DLD1 (cell line): Measurements from ENCODE around the gene UBE2H.
"Not testable (repeated sequence)": the region's sequence is repeated elsewhere in the genome, so short reads cannot be mapped to it uniquely, and the experiment has no call there.

Experiments used
- in situ Hi-C: cut with HindIII; loops from 2 replicates; pipeline ENCODE4 v1.10.0; 2017; ENCODE audit warnings: low sequenced_read_pairs

Gene UBE2H

DNA sequence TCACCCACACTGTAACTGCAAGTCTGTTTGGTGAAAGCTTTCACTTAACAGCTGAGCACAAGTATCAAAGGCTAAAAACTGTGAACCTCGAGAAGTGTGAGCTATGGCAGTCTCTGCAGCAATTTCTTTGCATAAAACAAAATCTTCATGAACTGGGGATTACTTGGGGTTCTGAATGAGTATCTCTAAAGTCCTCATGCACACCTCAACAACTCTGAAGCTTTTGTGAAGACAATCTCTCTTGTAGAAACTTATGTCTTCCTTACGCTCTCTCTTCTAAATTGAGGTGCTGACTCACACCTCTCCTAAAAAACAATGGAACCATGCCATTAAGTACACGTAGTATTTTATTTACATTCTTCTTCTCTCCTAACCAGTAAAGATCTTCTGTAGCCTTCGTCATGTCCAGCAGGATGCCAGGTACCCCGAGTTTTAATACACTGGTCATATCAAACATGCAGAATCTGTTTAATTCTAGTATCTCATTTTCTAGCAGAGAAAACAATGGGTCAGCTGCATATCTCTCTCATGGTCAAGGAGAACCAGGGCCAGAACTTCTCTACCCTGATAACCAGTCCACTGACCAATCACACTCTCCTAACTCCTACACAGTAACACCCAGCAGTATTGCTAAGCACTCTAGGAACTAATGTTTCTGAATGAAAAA, 76.9 kb downstream of the UBE2H start:
- in situ Hi-C loops, result no loop called here

DNA sequence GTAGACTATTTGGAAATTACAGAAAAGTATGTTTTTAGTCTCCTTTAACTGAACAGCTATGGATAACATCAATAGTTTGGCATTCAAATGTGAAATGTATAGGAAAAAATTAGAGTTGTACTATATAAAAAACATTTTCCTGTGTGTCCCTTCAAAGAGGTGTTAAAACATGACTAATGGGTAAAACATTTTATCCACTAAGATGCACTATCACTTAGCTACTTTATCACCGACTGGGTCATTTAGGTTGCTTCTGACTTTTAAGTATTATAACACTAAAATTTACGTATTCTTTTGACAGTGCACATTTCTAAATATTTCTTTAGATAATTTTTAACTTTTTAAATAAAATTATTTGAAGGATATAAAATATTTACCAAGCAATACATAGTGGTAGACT, 77.6 kb downstream of the UBE2H start:
- in situ Hi-C loops, result no loop called here

DNA sequence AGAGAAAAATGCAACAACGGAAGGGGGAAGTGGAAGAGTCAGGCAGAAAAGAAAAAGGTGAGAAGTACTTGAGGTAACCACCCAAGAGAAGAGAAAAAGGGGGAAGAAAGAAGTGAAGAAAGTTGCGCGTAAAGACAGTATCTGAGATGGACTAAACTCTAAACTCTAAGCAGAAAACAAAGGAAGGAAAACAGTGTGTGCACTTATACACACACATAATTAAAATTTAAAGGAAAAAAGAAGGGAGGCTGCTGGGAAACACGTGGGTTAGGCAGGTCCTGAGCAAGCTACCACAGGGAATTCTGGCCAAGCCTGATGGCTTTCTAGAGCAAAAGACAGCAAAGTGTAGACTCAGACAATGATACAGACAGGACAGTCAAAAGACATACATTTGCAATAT, 78.0 kb downstream of the UBE2H start:
- in situ Hi-C loops, result no loop called here

DNA sequence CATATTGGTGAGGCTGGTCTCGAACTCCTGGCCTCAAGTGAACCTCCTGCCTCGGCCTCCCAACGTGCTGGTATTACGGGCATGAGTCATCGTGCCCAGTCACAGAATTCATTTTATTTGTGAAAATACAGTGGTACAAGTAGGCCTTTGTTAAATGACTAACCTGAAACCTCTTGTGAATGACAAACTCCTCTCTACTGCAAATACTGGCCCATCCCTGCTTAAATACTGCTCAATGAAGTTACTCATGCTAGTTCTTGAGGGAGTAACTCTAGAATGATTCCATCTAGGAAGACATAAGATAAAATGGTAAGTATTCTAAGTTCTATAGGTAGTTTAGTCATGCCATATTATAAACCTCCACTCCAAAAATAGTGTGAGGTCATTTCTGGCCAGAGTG, 80.7 kb downstream of the UBE2H start:
- in situ Hi-C loops, result no loop called here

DNA sequence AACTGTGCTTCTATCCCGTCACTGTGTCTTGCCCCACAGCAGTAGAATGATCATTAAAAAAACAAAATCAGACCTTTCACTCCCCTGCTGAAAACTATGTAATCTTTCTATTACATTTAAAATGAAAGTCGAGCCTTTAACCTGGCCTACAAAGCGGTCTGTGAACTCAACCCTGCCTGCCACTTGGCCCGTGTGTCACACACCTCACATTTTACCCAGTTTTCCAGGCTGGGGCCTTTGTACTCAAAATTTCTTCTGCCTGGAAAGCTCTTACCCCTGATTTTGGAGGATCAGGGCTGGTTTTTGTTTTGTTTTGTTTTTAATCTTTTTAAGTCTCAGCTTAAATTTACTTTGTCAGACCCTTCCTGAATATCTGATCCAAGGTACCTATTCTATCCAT, 82.1 kb downstream of the UBE2H start:
- in situ Hi-C loops, result no loop called here

DNA sequence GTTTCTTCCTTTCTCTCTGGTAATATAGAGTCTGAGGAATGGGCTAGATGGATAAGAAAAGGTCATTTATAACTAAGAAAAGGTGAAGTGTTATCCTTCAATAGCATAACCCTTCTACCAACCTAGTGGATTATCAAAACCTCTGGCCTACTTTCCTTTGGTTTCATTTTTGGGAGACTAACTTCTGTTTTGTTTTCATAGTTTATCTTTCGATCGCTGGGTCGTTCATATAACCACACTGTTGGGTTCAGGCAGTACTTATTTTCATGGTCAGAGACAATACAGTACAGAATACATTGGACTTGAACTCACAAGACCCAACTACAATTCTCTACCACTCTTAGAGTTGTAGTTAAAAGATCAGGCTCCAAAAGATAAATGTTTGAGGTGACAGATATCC, 86.5 kb downstream of the UBE2H start:
- in situ Hi-C loops, result no loop called here

DNA sequence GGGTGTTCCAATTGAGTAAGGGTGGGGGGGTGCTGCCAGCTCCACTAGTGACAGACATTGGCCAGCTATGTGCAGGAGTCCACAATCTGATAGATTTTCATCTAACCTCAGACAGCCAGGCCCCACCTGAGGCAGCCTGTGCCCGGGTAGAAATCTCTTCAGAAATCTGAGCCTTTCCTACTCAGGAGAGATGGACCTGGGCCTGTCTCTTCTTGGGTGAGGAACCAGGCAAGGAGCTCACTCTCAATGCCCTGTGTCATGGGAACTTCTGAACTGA, 86.9 kb downstream of the UBE2H start:
- in situ Hi-C loops, result no loop called here

DNA sequence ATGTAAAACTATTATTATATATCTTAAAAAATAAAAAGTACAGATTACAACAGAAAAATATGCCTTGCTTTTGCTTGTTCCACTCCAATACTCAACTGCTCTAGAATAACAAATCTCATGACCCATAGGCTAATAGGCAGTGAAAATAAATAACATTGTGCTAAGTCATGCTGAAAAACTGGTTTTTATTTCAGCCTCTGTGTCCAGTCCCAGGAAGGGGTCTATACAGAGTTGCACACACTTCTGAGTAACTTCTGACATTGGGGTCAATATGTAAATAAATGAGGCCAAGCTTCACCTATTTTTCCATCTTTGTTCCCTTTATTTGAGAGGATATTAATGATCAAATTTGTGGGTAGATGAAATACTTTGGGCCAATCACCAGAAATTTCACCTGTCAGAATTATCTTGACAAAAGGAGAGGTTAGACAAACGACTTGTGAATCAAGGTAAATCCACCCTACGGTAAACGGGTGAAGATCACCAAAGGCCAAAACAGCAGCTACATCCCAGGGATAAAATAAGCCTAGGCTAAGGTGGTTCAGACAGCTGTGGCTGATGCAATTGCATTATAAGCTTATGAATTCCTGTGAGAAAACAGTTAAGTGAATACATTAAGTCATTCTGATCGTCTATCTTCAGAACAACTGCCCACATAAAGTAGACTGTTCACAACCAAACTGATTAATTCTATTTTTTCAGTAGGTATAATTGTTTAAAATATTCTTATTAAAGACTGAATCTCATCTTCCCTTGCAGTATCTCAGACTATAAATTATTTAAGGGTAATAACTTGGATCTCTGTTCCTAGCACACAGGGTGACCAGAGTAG, 87.5 kb downstream of the UBE2H start:
- in situ Hi-C loops, result no loop called here

DNA sequence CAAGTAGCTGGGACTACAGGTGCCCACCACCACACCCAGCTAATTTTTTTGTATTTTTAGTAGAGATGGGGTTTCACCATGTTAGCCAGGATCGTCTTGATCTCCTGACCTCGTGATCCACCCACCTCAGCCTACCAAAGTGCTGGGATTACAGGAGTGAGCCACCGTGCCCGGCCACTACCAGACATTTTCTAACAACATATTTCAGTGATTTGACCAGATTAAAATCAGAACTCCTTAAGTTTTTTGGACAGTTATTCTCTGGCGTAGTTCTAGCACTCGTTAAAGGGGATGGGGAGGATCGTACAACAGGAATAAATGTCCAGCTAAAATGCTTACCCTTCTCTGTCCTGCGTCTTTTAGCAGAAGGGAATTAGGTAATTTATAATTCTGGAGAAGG, 88.1 kb downstream of the UBE2H start:
- in situ Hi-C loops, result not testable (repeated sequence)

DNA sequence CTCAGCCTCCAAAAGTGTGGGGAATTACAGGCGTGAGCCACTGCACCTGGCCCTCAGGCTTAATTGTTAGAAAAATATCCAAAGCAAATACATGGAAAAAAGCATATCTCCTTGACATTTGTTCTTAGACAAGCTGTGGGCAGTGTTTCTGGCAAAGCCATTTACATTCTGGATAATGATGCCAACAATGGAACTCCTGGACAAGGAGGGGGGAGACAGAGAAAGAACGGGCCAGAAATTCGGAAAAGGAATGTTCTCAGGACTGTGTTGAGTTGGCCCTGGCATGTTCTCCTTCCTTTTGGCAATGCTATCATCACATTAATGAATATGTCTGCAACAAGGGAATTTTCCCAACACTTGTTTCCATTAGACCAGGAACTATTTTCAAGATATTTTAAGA, 88.7 kb downstream of the UBE2H start:
- in situ Hi-C loops, result no loop called here

DNA sequence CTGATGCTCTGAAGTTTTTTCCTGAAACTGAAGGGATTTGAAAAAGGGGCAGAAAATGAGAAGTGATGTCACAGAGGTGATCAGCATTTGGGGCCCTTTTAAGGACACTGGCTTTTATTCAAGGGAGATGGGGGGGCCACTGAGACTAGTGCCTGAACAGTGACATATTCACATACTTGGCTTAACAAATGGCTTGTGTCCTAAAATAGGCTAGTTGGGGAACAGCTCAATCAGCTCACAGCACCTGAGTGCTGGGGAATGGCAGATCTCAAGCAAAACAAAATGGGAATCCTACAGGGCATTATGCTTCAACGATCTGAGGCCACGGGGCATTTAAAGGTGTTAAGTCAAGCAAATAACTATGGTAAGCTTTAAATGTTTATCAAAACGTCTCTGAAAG, 90.1 kb downstream of the UBE2H start:
- in situ Hi-C loops, result no loop called here

DNA sequence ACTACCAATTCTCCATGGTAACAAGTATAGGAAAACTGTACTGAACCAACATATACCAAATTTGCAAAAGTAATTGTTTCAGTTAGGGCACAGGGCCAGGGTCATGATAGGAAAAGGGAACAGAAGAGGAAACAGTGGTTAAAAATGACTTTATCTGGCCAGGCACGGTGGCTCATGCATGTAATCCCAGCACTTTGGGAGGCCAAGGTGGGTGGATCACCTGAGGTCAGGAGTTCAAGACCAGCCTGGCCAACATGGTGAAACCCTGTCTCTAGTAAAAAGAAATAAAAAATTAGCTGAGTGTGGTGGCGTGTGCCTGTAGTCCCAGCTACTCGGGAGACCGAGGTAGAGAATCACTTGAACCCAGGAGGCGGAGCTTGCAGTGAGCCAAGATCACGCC, 92.0 kb downstream of the UBE2H start:
- in situ Hi-C loops, result not testable (repeated sequence)

DNA sequence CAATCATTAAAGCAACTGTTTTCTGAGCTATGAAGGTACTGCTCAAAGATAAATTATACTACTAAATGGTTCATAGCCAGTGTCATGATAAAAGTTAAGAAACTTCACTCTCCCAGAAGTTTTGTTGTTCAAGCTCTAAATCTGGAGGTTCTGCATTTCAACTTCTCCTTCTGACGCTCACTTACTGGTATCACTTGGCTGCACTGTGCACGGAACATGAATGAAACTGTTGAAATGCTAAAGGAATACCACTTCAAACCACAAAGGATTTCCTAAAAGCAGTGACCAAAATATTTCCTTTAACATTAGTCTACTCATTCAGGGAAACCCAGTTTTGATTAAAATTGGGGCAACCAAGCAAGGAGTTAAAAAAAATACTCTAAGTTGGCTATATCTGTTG, 93.6 kb downstream of the UBE2H start:
- in situ Hi-C loops, result no loop called here

DNA sequence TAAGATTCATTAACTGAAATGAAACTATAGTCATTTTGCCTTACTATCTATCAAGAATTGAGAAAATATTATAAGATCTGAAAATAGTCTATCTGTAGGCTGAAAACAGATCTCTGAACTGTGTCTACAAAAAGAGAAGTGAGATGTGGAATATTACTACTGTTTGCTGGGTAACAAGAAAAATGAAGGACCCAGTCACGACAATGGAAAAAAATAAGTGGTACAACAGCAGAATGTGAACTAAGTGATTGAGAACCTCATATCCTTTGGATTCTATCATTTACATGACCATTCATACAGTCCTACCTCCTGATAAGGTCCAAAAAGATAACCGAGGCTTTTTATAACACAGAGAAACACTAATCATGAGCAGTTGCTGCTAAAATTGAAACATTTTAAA, 94.3 kb downstream of the UBE2H start:
- in situ Hi-C loops, result no loop called here

DNA sequence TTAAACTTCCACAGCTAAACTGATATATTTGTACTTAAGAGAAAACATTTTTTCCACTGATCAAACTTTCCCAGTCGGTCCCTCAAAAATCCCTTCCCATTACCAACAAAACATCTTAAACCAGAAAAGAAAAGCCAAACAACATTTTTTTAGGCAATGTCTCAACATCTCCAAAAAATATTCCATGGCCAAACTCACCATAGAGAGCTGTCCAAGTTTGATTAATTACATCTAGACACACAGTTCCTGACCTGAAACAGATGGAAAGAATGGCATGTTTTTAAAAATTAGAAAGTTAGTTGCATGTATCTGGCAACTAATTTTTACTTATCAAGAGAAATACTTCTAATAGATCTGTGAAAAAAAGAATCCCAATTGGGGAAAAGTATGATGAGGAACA, 95.4 kb downstream of the UBE2H start:
- in situ Hi-C loops, result no loop called here

DNA sequence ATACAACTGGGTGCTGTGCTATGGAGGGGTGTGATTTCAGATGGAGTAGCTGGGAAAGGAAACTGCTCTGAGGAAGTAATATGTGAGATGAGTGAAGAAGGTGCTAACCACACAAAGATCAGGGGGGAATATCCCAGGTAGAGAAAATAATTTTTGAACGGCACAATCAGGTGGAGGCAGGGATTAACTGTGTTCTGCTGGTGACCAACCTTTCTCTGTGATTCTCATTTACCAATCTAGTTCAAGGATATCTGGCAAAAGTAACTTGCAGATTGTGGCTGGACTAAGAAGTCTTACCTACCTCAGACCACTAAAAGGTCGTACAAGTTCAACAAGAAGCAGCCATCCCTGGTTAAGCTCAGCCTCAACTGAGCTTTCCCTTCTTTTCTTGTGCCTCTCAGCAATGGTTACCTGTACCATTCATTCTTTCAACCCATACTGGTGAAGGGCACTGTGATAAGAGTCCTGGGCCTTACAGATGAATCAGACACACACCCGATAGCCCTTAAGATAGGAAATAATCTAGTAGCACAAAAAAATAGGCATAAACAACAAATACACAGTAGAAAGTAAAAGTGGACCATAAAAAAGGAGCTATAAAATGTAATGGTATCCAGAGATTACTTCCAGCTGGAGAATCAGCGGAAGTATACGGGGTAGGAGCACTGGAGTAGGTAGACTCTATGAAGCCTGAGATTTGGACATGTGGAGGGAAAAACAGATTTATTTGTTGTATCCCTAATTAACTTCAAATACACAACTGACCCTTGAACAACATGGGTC, 96.6 kb downstream of the UBE2H start:
- in situ Hi-C loops, result no loop called here

DNA sequence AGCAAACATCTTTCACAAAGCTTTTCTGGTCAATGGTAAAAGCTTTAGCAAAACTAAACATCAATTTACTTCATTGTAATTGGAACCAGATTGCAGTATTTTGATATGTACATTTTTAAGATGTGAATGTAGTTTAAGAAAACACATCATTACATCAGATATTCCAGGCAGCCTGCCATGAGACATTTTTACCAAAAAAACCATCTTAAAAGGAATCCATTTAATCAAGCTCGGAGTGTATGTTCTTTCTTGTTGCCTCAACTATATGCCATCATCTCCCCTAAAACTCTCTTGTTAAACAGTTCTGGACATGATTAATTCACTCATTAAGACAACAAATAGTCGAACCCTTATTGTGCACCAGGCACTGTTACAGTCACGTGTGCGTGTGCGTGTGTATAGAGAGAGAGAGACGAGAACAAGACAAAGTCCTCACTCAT, 97.5 kb downstream of the UBE2H start:
- in situ Hi-C loops, result no loop called here

DNA sequence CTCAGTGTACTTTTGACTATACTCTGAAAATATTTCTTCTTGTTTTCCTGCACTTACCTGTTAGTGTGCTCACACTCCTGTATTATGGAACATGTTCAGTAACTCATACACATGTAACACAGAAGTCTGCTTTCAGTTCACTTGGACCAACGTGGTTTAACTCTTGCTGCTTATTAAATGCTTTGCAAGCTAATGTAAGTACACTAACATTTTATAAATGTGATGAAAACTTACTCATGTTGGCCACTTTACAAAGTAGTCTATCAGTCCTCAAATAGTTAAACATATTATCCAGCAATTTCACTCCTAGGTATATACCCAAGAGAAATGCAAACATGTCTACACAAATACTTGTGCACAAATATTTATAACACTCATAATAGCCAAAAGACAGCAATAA, 98.4 kb downstream of the UBE2H start:
- in situ Hi-C loops, result no loop called here

DNA sequence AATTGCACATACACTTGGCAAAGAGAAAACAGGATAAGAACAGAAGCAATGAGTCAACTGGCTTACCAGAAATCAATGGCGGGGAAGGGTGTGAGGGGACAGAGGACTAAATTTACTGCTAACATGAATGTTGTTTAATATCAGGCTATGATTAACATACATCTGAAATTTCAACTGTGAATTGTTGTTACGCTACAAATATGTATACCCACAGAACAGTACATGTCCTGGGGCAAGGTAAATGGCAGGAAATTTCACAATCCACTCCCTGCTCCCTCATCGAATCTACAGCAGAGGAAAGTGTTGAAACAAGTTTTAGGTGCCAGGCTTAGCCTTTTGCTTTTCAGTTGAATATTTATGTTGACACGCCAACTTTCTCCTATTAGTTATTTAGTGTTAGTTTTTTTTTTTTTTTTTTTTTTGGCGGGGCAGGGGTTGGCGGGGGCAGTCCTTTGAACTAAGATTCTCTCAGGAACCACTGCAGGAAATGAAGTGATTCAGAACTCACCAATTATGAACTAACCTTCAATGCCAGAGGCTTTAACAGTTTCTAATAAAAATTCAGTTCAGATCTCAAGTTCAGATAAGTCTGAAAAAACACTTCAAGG, 99.0 kb downstream of the UBE2H start:
- in situ Hi-C loops, result no loop called here

DNA sequence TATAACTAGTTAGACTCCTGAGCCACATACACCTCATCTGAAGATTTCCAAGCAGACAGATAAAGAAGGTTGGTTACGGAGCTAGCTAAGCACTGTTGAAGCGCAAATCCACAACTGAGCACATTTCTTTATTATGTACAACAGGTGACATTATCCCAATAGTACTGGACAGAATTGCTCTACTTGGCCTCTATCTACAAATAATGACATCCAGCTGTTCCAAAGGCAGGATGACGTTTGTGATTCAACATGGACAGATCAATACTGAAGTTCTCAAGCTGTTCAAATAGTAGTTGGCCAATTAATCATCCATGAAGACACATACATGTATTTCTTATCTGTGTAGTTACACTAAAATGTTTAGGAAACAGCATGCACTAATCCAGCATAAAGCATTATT, 101.0 kb downstream of the UBE2H start:
- in situ Hi-C loops, result no loop called here

DNA sequence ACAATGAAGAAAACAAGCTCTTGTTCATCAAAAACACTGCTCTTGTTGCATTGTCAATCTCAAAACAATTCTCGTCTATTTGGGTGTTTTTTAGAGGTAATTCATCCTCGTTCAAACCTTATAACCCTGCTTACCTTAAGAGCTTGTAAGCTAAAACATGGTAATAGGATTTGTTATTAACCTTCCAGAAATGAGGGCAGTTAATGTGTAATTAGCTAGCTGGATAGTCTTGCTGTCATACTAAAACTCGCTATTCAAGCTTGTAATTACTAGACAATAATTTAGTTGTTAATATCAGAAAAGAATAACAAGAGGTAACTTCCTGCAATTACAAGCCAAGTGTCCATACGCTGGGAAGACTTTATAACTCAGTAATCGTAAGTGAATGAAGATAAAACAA, 101.6 kb downstream of the UBE2H start:
- in situ Hi-C loops, result no loop called here

DNA sequence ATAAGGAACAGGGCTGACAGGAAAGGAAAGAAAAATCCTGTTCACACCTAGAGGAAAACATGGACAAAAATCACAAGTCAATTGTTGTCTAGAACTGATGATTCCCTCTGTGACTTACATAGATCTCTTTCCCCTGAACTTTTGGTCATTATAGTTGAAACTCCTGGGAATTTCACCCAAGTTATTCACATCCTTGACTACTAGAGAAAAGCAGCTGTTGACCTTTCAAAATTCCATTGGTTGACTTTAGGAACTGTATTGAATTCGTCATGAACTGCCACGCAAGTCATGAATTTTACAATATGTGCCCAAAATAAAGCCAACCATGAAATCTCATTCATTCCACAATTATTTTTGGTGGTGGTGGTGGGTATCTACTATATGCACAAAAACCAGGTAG, 104.3 kb downstream of the UBE2H start:
- in situ Hi-C loops, result no loop called here
